HL-60/S4 (cell line): ENCODE data around the gene SUCLG1.

Source experiments
- in situ Hi-C: fragments of 300-500 bp; cut with MboI; formaldehyde crosslinking; loops from 2 replicates; pipeline ENCODE4 v1.14.3; 2022; ENCODE audit warnings: low sequenced_read_pairs

The SUCLG1 gene

GRCh38 chr2:84459018-84459943 is at the start of gene SUCLG1:
Gene SUCLG1 (minus strand): TSS chr2:84459280. CDS start chr2:84459269, 11 bp downstream.
- in situ Hi-C loops: no loop called here

DNA sequence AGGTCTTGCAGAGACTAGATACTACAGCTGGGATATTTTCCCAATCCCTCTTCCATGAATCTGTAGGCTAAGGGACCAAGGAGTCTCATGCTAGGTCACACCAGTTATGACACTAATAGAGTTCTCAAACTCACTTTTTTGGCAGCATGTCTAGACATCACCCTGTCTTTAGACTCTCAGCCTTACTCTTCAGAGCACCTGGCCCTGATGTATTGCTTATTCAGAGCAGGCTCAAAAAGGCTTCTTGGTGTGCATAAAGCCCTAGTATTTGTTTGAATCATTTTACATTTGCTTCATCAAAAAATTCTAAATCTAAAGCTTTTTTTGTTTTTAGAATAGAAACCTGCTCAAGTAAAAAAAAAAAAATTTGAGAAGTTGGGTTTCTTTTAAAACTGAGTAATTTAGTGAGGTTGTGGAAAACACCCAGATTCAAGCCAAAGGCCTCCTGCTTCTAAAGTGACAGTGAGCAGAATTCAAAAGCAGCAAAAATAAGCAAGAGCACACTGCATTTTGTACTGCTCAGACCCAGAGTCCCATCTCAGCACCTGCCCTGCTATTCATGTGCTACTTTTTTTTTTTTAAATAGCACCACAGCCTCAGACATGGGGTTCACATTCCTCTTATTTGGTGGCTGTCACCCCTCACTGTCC is 39.2 kb upstream of the SUCLG1 start:
- in situ Hi-C loops: loop anchor here (10.0 to 25.0 kb wide), 2 partner anchors 367 to 789 kb away; no protein-coding TSS in a partner anchor

GRCh38 chr2:84497285-84497684 is 38.2 kb upstream of the SUCLG1 start:
- in situ Hi-C loops: loop anchor here (10.0 to 25.0 kb wide), 2 partner anchors 368 to 790 kb away; no protein-coding TSS in a partner anchor

- in situ Hi-C loops: loop anchor here (10.0 to 25.0 kb wide), 2 partner anchors 368 to 791 kb away; no protein-coding TSS in a partner anchor
Measured at GRCh38 chr2:84496386-84496785, 37.3 kb upstream of the SUCLG1 start.

DNA sequence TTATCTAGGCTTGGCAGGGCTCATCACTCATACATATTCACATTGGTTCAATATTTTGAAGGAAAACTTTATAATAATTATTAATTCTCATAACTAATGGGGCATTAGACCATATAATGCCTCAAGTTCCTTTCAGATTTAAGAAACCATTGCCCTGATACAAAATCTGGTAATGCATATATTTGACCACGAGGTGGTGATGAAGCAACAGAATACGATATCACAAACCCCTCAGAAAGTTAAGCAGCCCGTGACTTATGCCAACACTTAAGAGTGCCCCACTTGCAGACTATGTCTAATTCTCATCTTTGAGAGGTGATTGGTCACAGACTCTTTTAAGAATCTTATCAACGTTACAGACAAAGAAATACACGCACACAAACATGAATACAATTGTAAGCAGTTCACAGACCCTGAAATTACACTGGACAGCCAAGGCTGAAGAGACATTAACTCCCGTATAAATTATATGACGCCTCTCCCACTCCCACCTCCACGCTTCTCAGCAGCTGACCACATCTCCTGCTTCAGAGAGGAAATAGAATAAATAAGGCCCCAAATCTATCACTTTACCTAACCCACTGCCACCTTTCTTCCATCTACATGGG is 36.6 kb upstream of the SUCLG1 start:
- in situ Hi-C loops: loop anchor here (10.0 to 25.0 kb wide), 2 partner anchors 369 to 792 kb away; no protein-coding TSS in a partner anchor

DNA sequence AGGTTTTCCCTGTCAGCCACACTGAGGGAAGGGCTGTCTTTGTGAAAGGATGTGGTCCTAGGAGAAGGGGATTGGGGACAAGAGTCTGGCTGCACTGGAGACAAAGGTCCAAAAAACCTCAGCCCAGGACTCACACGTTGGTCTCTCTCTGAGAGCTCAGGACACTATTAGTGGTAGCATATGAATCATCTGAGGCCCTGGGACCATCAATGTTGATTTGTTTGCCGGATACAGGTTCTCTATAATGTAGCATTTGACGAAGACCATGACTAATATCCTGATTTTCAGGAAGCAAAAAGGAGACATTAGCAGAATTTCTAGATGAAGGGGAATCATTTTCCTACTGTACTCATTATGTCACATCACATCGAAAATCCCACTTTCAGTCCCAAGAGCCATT is 35.0 kb upstream of the SUCLG1 start:
- in situ Hi-C loops: loop anchor here (10.0 to 25.0 kb wide), 2 partner anchors 371 to 793 kb away; no protein-coding TSS in a partner anchor

- in situ Hi-C loops: loop anchor here (10.0 to 25.0 kb wide), 2 partner anchors 371 to 794 kb away; no protein-coding TSS in a partner anchor
Measured at GRCh38 chr2:84493514-84493913, 34.4 kb upstream of the SUCLG1 start.

DNA sequence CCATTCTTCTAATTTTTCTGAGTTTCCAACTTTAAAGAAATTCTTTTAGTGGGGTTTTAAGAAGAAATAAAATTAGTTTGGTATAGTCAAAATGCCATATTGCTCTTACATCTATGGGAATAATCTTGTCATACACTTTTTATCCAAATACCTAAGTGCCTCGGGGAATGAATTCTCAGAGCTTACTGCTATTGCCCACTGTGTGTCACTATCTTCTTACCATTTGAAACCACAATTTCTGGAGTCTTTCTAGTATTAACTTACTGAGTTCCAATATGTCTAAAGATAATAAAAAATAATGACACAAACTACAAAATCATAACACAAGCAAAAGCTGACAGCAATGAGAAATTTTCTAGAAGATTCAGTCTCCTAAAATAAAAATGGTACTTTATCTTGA is 33.5 kb upstream of the SUCLG1 start:
- in situ Hi-C loops: loop anchor here (10.0 to 25.0 kb wide), 2 partner anchors 372 to 795 kb away; no protein-coding TSS in a partner anchor

- in situ Hi-C loops: loop anchor here (10.0 to 25.0 kb wide), 2 partner anchors 373 to 796 kb away; no protein-coding TSS in a partner anchor
Measured at GRCh38 chr2:84491741-84492140, 32.7 kb upstream of the SUCLG1 start.

DNA sequence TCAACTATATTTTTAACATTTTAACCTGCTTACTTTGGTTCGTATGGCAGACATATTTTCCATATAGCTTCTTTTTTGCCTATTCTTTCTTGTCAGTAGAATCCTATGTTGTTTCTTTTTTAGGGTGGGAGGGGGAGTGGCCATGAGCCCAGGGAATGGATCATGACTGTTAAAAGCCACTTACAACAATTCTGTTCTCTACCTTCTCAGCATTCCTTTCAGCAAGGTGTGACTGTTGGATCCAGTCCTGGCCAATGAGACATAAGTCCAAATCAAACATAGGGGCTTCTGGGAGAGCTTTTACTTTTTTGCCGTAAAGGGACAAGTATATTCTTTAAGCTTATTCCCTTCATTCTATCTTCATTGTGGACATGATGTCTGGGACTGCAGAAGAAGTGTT is 32.2 kb upstream of the SUCLG1 start:
- in situ Hi-C loops: loop anchor here (10.0 to 25.0 kb wide), 2 partner anchors 374 to 796 kb away; no protein-coding TSS in a partner anchor

DNA sequence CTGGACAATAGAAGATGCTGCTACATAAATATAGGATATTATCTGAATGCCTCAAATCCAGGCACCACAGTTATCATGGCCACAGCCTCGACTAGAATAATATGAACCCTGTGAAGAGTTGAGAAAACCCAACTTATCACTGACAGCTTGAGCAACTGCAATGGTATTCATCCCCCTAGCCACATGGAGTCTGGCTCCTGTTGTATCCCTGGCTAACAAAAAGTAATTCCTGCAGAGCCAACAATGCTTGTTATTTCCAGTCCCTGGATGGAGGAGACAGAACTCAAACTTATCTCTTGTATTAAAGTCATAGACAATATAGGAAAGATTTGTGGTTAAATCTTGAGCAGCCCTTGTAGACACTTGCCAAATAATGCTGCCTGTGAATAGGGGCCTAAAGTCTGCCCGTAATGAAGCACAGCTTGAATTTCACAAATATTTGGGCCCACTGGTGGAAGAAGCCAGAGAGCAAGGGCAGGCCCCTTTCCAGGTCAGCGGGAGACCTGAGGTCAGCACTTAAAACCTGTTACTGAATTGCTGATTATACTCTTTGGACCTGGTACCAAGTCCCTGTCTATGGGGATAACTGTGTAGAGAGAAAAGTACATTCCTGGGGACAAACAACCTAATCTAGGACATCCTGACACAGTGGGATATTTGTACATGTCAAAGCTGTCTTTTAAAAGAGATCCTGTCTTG is 28.4 kb upstream of the SUCLG1 start:
- in situ Hi-C loops: loop anchor here (25.0 kb wide), 1 partner anchor 800 kb away; no protein-coding TSS in a partner anchor

DNA sequence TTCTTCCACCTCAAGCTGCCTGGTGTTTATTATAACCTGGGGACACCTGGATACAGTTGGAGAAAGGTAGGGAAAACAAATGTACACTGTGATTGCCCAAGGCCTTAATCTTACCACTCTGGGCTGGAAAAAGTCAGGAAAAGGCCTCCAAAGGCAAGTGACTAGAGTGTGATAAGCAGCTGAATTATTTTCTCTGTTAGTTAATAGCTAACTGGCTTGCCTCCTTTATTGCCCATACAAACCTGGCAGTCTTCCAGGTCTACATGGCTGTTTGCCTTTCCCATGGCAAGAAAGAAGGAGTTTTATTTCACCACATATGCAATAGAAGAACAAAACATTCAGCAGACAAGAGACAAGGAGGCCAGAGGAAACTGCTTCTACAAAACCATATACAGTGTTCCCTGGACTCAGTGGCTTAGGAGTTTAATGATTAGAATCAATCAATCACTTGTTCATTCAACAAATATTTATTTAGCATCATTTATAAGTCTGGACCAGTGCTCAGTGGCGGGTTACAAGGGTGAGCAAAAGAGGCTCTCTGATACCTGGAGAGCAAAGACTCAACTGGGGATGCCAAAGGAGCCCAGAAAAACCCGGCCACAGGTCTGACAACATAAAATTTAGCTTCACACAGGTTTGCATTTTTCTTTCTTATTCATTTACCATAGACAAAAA is 27.5 kb upstream of the SUCLG1 start:
- in situ Hi-C loops: loop anchor here (25.0 kb wide), 1 partner anchor 801 kb away; no protein-coding TSS in a partner anchor

DNA sequence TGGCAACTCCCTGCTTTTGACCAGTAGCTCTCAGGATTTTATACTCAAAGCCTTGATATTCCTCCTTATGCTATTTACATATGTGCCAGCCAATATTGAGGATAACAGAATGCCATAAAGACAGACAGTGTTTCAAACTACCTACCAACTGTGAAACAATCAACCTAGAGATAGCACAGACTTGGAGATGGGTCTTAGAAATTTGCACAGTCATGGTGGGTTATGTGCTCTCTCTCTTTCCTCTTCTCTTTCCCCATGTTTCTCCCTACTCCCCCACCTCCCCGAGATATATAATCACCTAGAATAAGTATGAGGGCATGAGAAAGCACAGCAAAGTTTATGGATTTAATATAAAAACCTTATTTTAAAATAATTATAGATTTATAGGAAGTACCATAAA is 24.2 kb upstream of the SUCLG1 start:
- in situ Hi-C loops: loop anchor here (25.0 kb wide), 1 partner anchor 804 kb away; no protein-coding TSS in a partner anchor

DNA sequence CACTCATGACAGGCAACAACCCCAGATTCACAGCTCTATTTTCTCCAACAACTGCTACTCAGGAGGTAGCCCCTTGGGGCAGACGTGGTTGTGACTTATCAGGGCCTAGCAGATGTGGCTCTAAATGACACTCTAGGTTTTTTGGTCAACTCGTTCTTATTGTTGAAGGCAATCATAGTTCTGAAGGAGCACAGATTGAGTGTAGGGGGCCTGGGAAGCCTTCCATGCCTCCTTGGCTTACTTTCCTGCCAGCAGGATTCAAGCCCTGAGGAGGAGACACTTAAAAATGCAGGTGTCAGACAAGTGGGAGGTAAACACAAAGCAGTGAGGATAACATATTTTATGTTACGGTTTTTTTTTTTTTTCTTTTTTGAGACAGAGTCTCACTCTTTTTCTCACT is 23.5 kb upstream of the SUCLG1 start:
- in situ Hi-C loops: loop anchor here (25.0 kb wide), 1 partner anchor 805 kb away; no protein-coding TSS in a partner anchor

- in situ Hi-C loops: loop anchor here (25.0 kb wide), 1 partner anchor 806 kb away; no protein-coding TSS in a partner anchor
Measured at GRCh38 chr2:84481702-84482101, 22.6 kb upstream of the SUCLG1 start.

DNA sequence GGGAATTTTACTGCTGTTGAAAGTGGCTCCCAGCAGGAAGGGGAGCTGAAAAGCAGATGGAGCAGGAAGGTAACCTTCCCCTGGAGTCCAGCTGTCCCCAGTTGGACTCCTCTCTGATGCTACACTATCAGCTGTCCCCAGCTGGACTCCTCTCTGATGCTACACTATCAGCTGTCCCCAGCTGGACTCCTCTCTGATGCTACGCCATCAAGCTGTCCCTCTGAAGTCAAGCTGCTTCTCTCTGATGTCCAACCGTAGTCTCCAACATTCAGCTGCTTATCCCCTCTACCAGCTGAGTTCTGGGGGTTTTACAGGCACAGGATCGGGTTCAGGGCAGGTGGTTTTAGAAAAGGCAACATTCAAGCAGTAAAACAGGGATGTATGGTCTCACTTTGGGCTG is 19.8 kb upstream of the SUCLG1 start:
- in situ Hi-C loops: loop anchor here (25.0 kb wide), 1 partner anchor 808 kb away; no protein-coding TSS in a partner anchor

DNA sequence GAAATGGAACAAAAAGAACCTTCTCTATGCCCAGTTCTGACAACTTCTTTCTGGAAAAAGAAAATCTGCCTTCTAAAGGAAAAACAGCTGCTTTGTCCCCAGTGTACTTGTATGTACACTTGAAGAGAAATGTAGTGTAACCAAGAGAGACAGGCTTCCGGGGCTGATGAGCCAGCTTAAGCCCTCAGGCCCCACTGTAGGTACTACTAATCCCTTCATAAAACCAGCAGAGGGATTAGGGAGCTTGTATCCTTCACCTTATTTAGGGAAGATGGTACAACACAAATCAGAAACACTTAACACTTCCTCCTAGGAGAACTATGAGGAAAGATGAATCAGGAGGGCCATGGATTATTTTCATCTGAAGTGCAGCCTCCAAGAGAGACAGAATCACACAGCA is 18.8 kb upstream of the SUCLG1 start:
- in situ Hi-C loops: loop anchor here (25.0 kb wide), 1 partner anchor 809 kb away; no protein-coding TSS in a partner anchor

DNA sequence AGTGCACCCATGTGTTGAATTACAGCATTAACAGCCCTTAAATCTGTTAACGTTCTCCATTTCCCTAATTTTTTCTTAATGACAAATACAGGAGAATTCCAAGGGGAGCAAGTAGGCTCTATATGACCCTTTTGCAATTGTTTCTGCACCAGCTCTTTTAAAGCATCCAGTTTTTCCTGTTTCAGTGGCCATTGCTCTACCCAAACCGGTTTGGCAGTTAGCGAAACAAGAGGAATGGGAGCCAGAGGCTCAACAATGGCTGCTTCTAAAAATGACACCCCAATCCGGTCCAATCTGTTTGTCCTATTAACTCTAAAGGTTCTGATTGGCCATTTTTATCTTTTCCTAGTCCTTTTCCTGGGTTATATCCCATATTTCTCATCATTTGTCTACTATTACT is 15.1 kb upstream of the SUCLG1 start:
- in situ Hi-C loops: no loop called here
